PFSK-1 (cell line): ENCODE data around the gene LEO1.

Source experiments
- FOXP2 ChIP-seq: optimal IDR thresholded peaks from 2 replicates; pipeline ENCODE3; 2011; ENCODE audit warnings: borderline replicate concordance, control low read depth, inconsistent platforms; ENCODE audit not compliant: insufficient read depth; ENCODE audit errors: extremely low read length, extremely low read depth
- POLR2AphosphoS5 ChIP-seq: IDR thresholded peaks from 2 replicates; pipeline ENCODE4 v1.6.1; 2012; ENCODE audit warnings: low read depth, mild to moderate bottlenecking, control low read depth, low read length, moderate library complexity
- REST ChIP-seq, 2 experiments: IDR thresholded peaks; 2 replicates each; pipeline versions ENCODE4 v1.6.1 to v1.8.0; 2011 to 2012; ENCODE audit warnings: low read depth in 2 of 2, low read length in 2 of 2, control low read depth in 1 of 2, inconsistent platforms in 1 of 2, mild to moderate bottlenecking in 1 of 2, moderate library complexity in 1 of 2; ENCODE audit not compliant: insufficient read depth in 1 of 2
- SIN3A ChIP-seq: IDR thresholded peaks from 2 replicates; pipeline ENCODE4 v1.6.1; 2012; ENCODE audit warnings: mild to moderate bottlenecking, low read length, moderate library complexity, borderline replicate concordance; ENCODE audit not compliant: insufficient read depth
- TAF1 ChIP-seq: IDR thresholded peaks from 2 replicates; pipeline ENCODE4 v1.6.1; 2012; ENCODE audit warnings: low read length, control low read depth, borderline replicate concordance; ENCODE audit not compliant: insufficient read depth

DNA sequence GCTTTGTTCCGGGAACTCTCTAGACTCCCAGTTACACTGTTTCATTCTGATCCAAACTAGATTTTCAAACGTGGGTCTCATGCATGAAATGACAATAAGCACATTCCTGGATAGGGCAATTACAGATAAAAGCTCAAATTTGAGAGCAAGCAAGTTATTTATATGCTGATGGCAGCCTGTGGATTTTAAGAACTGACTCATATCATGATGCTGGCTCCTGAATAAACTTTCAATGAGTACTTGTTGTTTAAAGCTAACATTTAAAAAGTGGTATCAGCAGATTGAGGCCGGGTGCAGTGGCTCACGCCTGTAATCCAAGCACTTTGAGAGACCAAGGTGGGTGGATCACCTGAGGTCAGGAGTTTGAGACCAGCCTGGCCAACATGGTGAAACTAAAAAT, 66.6 kb downstream of the LEO1 start:
- TF ChIP-seq REST (IDR thresholded peaks at IDR 0.05; ENCODE audit: insufficient read depth in 1 of 2, low read depth in 2 of 2, low read length in 2 of 2) (no peak), SIN3A (no peak), TAF1 (no peak), POLR2AphosphoS5 (no peak), FOXP2 (no peak)
